Endothelial cell of umbilical vein (primary cell): ENCODE data around the gene GLTP. TPM values are rescaled to one million over a fixed set of nuclear protein-coding genes. Genes with fewer than 3 reads are reported as not detected.

ENCODE experiments used
- BruUV-seq: library from RNA; stranded (reverse); fragments of 400-500 nt; replicated peaks from 2 replicates; lab custom pipeline; 2021; lab: Mats Ljungman, UMichigan
- CTCF ChIA-PET: fragments of 300-600, 350-600 bp; sonication (Branson Sonifier 250); formaldehyde crosslinking; loops from one replicate; lab custom pipeline; 2021; ENCODE audit warnings: antibody characterized with exemption, inconsistent platforms; lab: Charles Lee
- POLR2A ChIA-PET: fragments of 300-600, 350-600 bp; sonication (Branson Sonifier 250); formaldehyde crosslinking; loops from one replicate; lab custom pipeline; 2021; ENCODE audit warnings: antibody characterized with exemption, inconsistent platforms; lab: Charles Lee
- DNase-seq: peaks from one replicate; pipeline ENCODE4 v3.0.0-alpha.2; 2011; ENCODE audit warnings: low read depth, low spot score
- FAIRE-seq: peaks from 2 replicates; lab custom pipeline; 2011; peaks lifted over from hg19 to GRCh38; lab: Jason Lieb, UNC
- H2AFZ ChIP-seq: 2 replicates; pipeline ENCODE4 v1.6.0; 2012; ENCODE audit warnings: low read depth, low read length, control low read depth, inconsistent platforms
- H3K27ac ChIP-seq: 2 replicates; pipeline ENCODE4 v1.5.1; 2011; ENCODE audit warnings: low read depth, mild to moderate bottlenecking, control low read depth, low read length, moderate library complexity; ENCODE audit not compliant: insufficient read depth
- H3K27me3 ChIP-seq, 2 experiments: 2 replicates each; pipeline versions ENCODE4 v1.6.0 to v1.6.1; 2011; ENCODE audit warnings: low read length in 2 of 2, mixed read lengths in 1 of 2; ENCODE audit not compliant: control insufficient read depth in 2 of 2, insufficient read depth in 2 of 2
- H3K36me3 ChIP-seq, 2 experiments: 2 replicates in 1 of 2; 3 replicates in 1 of 2; pipeline ENCODE4 v1.5.1; 2011; ENCODE audit warnings: low read length in 2 of 2, mild to moderate bottlenecking in 1 of 2, moderate library complexity in 1 of 2; ENCODE audit not compliant: control insufficient read depth in 2 of 2, insufficient read depth in 2 of 2; ENCODE audit errors: extremely low read depth in 1 of 2
- H3K4me1 ChIP-seq: 3 replicates; pipeline ENCODE4 v1.5.1; 2011; ENCODE audit warnings: mild to moderate bottlenecking, low read length; ENCODE audit not compliant: control insufficient read depth, insufficient read depth; ENCODE audit errors: extremely low read depth
- H3K4me2 ChIP-seq: 2 replicates; pipeline ENCODE4 v1.6.1; 2011; ENCODE audit warnings: low read length, control low read depth, mixed read lengths; ENCODE audit not compliant: insufficient read depth
- H3K4me3 ChIP-seq, 3 experiments: fragments of 200-600 bp in 1 of 3; sonication (generic), shearing (Covaris generic) in 1 of 3; replicated peaks in 1 of 3; 2 replicates each; pipeline ENCODE4 v1.5.1; 2011 to 2016; ENCODE audit warnings: control low read depth in 3 of 3, low read length in 3 of 3, mild to moderate bottlenecking in 2 of 3, inconsistent platforms in 1 of 3, low read depth in 1 of 3, moderate library complexity in 1 of 3; ENCODE audit not compliant: insufficient read depth in 1 of 3
- H3K79me2 ChIP-seq: 2 replicates; pipeline ENCODE4 v1.6.0; 2012; ENCODE audit warnings: low read length, inconsistent platforms; ENCODE audit not compliant: control insufficient read depth, insufficient read depth
- H3K9ac ChIP-seq: replicated peaks from 2 replicates; pipeline ENCODE3; 2011; ENCODE audit warnings: low read length, control low read depth; ENCODE audit not compliant: insufficient read depth; ENCODE audit errors: extremely low read depth
- H3K9me1 ChIP-seq: replicated peaks from 3 replicates; pipeline ENCODE4 v1.6.0; 2011; ENCODE audit warnings: mild to moderate bottlenecking, low read length; ENCODE audit not compliant: control insufficient read depth, insufficient read depth; ENCODE audit errors: extremely low read depth
- H3K9me3 ChIP-seq: replicated peaks from 2 replicates; pipeline ENCODE4 v1.5.1; 2012; ENCODE audit warnings: low read length, inconsistent platforms; ENCODE audit not compliant: control insufficient read depth, insufficient read depth
- H4K20me1 ChIP-seq: replicated peaks from 2 replicates; pipeline ENCODE3; 2011; ENCODE audit warnings: mild to moderate bottlenecking, low read length; ENCODE audit not compliant: control insufficient read depth, insufficient read depth; ENCODE audit errors: extremely low read depth
- CTCF ChIP-seq, 2 donors: IDR thresholded peaks; 1 replicate in 1 of 2; 2 replicates in 1 of 2; pipeline ENCODE4 v1.5.1; 2011; ENCODE audit warnings: low read length in 2 of 2, mild to moderate bottlenecking in 2 of 2, moderate library complexity in 2 of 2, control low read depth in 1 of 2, inconsistent platforms in 1 of 2, low read depth in 1 of 2; ENCODE audit not compliant: insufficient read depth in 1 of 2; ENCODE audit errors: extremely low read depth in 1 of 2
- EZH2 ChIP-seq: IDR thresholded peaks from 2 replicates; pipeline ENCODE4 v1.6.1; 2012; ENCODE audit warnings: borderline replicate concordance, low read depth, mild to moderate bottlenecking, moderate library complexity, low read length, inconsistent platforms; ENCODE audit not compliant: severe bottlenecking
- FOS ChIP-seq: IDR thresholded peaks from 2 replicates; pipeline ENCODE4 v1.6.1; 2011; ENCODE audit warnings: mild to moderate bottlenecking, low read length, moderate library complexity, borderline replicate concordance; ENCODE audit not compliant: insufficient read depth
- GATA2 ChIP-seq: IDR thresholded peaks from 2 replicates; pipeline ENCODE4 v1.7.0; 2011; ENCODE audit warnings: low read depth, mild to moderate bottlenecking, moderate library complexity, mixed read lengths, low read length; ENCODE audit not compliant: insufficient read length, insufficient read depth
- JUN ChIP-seq: IDR thresholded peaks from 2 replicates; pipeline ENCODE4 v1.6.1; 2011; ENCODE audit warnings: borderline replicate concordance, low read depth; ENCODE audit not compliant: insufficient read length, insufficient read depth
- MAX ChIP-seq: IDR thresholded peaks from 2 replicates; pipeline ENCODE4 v1.6.1; 2011; ENCODE audit not compliant: insufficient read depth, insufficient read length
- MYC ChIP-seq: IDR thresholded peaks from one replicate; pipeline ENCODE4 v1.6.1; 2011; ENCODE audit warnings: mild to moderate bottlenecking, low read depth, low read length
- POLR2A ChIP-seq: IDR thresholded peaks from 2 replicates; pipeline ENCODE4 v1.6.1; 2012; ENCODE audit warnings: low read depth, mild to moderate bottlenecking, control low read depth, low read length
- POLR2AphosphoS5 ChIP-seq: IDR thresholded peaks from 2 replicates; pipeline ENCODE4 v1.6.1; 2012; ENCODE audit warnings: low read depth, mild to moderate bottlenecking, control low read depth, low read length, moderate library complexity; ENCODE audit not compliant: insufficient read depth
- dilution Hi-C: fragments of 300-500 bp; cut with MboI; formaldehyde crosslinking; loops from one replicate; pipeline ENCODE4 v1.15.0; 2019; ENCODE audit warnings: low sequenced_read_pairs; ENCODE audit not compliant: extremely low pct_ligation_motif_present
- intact Hi-C: fragments of 100-400 bp; cut with micrococcal nuclease; formaldehyde crosslinking; loops from one replicate; pipeline ENCODE4 v1.10.0; 2022
- polyA plus RNA-seq, 4 experiments: library from polyadenylated mRNA; depleted of rRNA in 3 of 4; stranded (reverse) in 3 of 4; unstranded in 1 of 4; fragments of >200 nt; gene quantifications; 2 replicates each; pipeline versions ENCODE4 v1.2.1 to v1.2.3, GENCODE V29; 2011 to 2012; ENCODE audit warnings: missing spikeins in 1 of 4
- total RNA-seq: library from RNA; stranded (reverse); gene quantifications from 2 replicates; pipeline ENCODE4 v1.2.3, GENCODE V29; 2021

GLTP gene
- total and polyA plus RNA-seq, 2 donors (not counting 3 experiments of a cell fraction or from before 2014, with no cell fraction given) = 21.5 to 46.6 TPM

GRCh38 chr12:109817627-109818231 lies 62.6 kb downstream of the GLTP start:
- no TSS peak for BruUV-seq

More at GRCh38 chr12:109817627-109818231, 62.6 kb downstream of the GLTP start:
- peaks cover 0 to 5% of the 10 kb centered on the region in 2 experiments for H3K36me3 ChIP-seq
- no peak overlapping the region for H3K4me3 ChIP-seq
- no peaks in the 10 kb centered on the region for H3K27me3 ChIP-seq
- H3K79me2 ChIP-seq = no peaks in the 10 kb centered on the region
- H3K4me1 ChIP-seq = no peaks in the 10 kb centered on the region
- H4K20me1 ChIP-seq = no peaks in the 10 kb centered on the region
- dilution Hi-C loops = no loop called here
- no peak overlapping the region for H2AFZ ChIP-seq
- DNase-seq = no peak
- H3K4me2 ChIP-seq = no peak overlapping the region
- CTCF ChIA-PET = interaction anchor here (1.4 kb wide), 1 partner anchor 12 kb away, joined by 3 read pairs; no protein-coding TSS in a partner anchor
- no peak overlapping the region for H3K9ac ChIP-seq
- H3K27ac ChIP-seq = no peak overlapping the region
- FAIRE-seq = no peak
- no peaks in the 10 kb centered on the region for H3K9me1 ChIP-seq
- POLR2A ChIA-PET = no interaction called here
- no peak for TF ChIP-seq MAX
- no peak for TF ChIP-seq GATA2
- no peak for TF ChIP-seq EZH2
- no peak for TF ChIP-seq POLR2A
- no peak for TF ChIP-seq CTCF (IDR thresholded peaks at IDR 0.05; ENCODE audit: extremely low read depth in 1 of 2, insufficient read depth in 1 of 2, low read depth in 1 of 2, low read length in 2 of 2)
- TF ChIP-seq MYC = no peak
- no peak for TF ChIP-seq JUN
- TF ChIP-seq POLR2AphosphoS5 = no peak
- TF ChIP-seq FOS = no peak
- no peaks in the 10 kb centered on the region for H3K9me3 ChIP-seq
- intact Hi-C loops = no loop called here
